ENCODE results near the gene NOL6.
"Not testable (repeated sequence)": the region's sequence is repeated elsewhere in the genome, so short reads cannot be mapped to it uniquely, and the experiment has no call there.

Gene NOL6

GRCh38 chr9:33429256-33429985 lies 44.3 kb downstream of the NOL6 start:
- no peak for DNase-seq

- DNase-seq: no peak
These were observed 46.9 kb downstream of the NOL6 start for GRCh38 chr9:33426843-33427293.

- no peak for DNase-seq
These were observed 48.6 kb downstream of the NOL6 start for GRCh38 chr9:33425128-33425533.

- not testable (repeated sequence) for DNase-seq
These were observed 49.2 kb downstream of the NOL6 start for GRCh38 chr9:33424492-33424891.

GRCh38 chr9:33424043-33424442 lies 49.7 kb downstream of the NOL6 start:
- not testable (repeated sequence) for DNase-seq

- DNase-seq: no peak
These were observed 53.9 kb downstream of the NOL6 start for GRCh38 chr9:33419708-33420303.

- DNase-seq: no peak
These were observed 55.6 kb downstream of the NOL6 start for GRCh38 chr9:33418090-33418489.

- DNase-seq: peak; percentile 29 to 30
These were observed 56.7 kb downstream of the NOL6 start for GRCh38 chr9:33416996-33417395.

GRCh38 chr9:33415501-33416038 lies 58.2 kb downstream of the NOL6 start:
- peak; percentile 84 to 86 for DNase-seq

- no peak for DNase-seq
These were observed 58.7 kb downstream of the NOL6 start for GRCh38 chr9:33414889-33415500.

GRCh38 chr9:33414268-33414667 lies 59.5 kb downstream of the NOL6 start:
- DNase-seq: no peak
